DND-41 (cell line): ENCODE measurements around the gene RPP14.
"Not testable (repeated sequence)": the region's sequence is repeated elsewhere in the genome, so short reads cannot be mapped to it uniquely, and the experiment has no call there.

Experiments used
- ATAC-seq: fragments of 200-7000 bp; cut with Tn5 transposase; 3 replicates; pipeline ENCODE4 v1.9.1; 2021; ENCODE audit warnings: low read depth; ENCODE audit not compliant: insufficient read depth
- DNase-seq: peaks from one replicate; pipeline ENCODE4 v3.0.0-alpha.2; 2020
- H2AFZ ChIP-seq: 2 replicates; pipeline ENCODE4 v1.6.0; 2012; ENCODE audit warnings: low read depth, low read length
- H3K27ac ChIP-seq: 2 replicates; pipeline ENCODE4 v1.5.1; 2012; ENCODE audit warnings: low read length, inconsistent platforms
- H3K27me3 ChIP-seq: fragments of 200-600 bp; sonication (generic); 2 replicates; pipeline ENCODE4 v1.6.0; 2012; ENCODE audit warnings: low read length, mild to moderate bottlenecking, inconsistent platforms; ENCODE audit not compliant: insufficient read depth, poor library complexity
- H3K36me3 ChIP-seq: 2 replicates; pipeline ENCODE4 v1.5.1; 2012; ENCODE audit warnings: low read length, inconsistent platforms; ENCODE audit not compliant: insufficient read depth
- H3K4me1 ChIP-seq: 2 replicates; pipeline ENCODE4 v1.5.1; 2012; ENCODE audit warnings: mild to moderate bottlenecking, low read length; ENCODE audit not compliant: insufficient read depth
- H3K4me2 ChIP-seq: 2 replicates; pipeline ENCODE4 v1.6.0; 2012; ENCODE audit warnings: mild to moderate bottlenecking, moderate library complexity, low read length, inconsistent platforms; ENCODE audit not compliant: insufficient read depth
- H3K4me3 ChIP-seq, 2 experiments: fragments of 200-600 bp in 1 of 2; shearing (Covaris generic) in 1 of 2; 2 replicates each; pipeline ENCODE4 v1.5.1; 2012 to 2016; ENCODE audit warnings: inconsistent platforms in 2 of 2, low read length in 2 of 2, mild to moderate bottlenecking in 2 of 2, low read depth in 1 of 2, moderate library complexity in 1 of 2
- H3K79me2 ChIP-seq: 2 replicates; pipeline ENCODE4 v1.6.0; 2012; ENCODE audit warnings: low read length, inconsistent platforms; ENCODE audit not compliant: insufficient read depth
- H3K9ac ChIP-seq: 2 replicates; pipeline ENCODE4 v1.6.0; 2012; ENCODE audit warnings: low read depth, mild to moderate bottlenecking, inconsistent platforms, low read length, moderate library complexity
- H3K9me3 ChIP-seq: 2 replicates; pipeline ENCODE4 v1.5.1; 2012; ENCODE audit warnings: low read length, moderate library complexity, mild to moderate bottlenecking, inconsistent platforms; ENCODE audit not compliant: insufficient read depth, severe bottlenecking
- H4K20me1 ChIP-seq: 2 replicates; pipeline ENCODE4 v1.6.0; 2012; ENCODE audit warnings: low read length; ENCODE audit not compliant: insufficient read depth
- EZH2 ChIP-seq: IDR thresholded peaks from 3 replicates; pipeline ENCODE4 v1.6.1; 2012; ENCODE audit warnings: borderline replicate concordance, low read depth, mild to moderate bottlenecking, moderate library complexity, low read length, inconsistent platforms; ENCODE audit not compliant: severe bottlenecking
- TF ChIP-seq, protein P1 (sequence below): IDR thresholded peaks from 2 replicates; pipeline ENCODE4 v1.5.1; 2012; ENCODE audit warnings: borderline replicate concordance, low read length, moderate library complexity, mild to moderate bottlenecking; ENCODE audit not compliant: poor library complexity, severe bottlenecking; ENCODE audit errors: extremely low read depth

RPP14 gene

GRCh38 chr3:58336135-58336882 is 30.3 kb downstream of the RPP14 start:
- TF ChIP-seq, protein P1, sequence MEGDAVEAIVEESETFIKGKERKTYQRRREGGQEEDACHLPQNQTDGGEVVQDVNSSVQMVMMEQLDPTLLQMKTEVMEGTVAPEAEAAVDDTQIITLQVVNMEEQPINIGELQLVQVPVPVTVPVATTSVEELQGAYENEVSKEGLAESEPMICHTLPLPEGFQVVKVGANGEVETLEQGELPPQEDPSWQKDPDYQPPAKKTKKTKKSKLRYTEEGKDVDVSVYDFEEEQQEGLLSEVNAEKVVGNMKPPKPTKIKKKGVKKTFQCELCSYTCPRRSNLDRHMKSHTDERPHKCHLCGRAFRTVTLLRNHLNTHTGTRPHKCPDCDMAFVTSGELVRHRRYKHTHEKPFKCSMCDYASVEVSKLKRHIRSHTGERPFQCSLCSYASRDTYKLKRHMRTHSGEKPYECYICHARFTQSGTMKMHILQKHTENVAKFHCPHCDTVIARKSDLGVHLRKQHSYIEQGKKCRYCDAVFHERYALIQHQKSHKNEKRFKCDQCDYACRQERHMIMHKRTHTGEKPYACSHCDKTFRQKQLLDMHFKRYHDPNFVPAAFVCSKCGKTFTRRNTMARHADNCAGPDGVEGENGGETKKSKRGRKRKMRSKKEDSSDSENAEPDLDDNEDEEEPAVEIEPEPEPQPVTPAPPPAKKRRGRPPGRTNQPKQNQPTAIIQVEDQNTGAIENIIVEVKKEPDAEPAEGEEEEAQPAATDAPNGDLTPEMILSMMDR, result no peak
- TF ChIP-seq EZH2, result no peak
- H3K4me1 ChIP-seq, result peaks cover 53% of the 10 kb centered on the region
- H3K79me2 ChIP-seq, result peaks cover 84% of the 10 kb centered on the region
- no peak for ATAC-seq
- peaks cover 39% of the 10 kb centered on the region for H3K36me3 ChIP-seq
- no peaks in the 10 kb centered on the region for H3K9me3 ChIP-seq
- H4K20me1 ChIP-seq, result peaks cover 1% of the 10 kb centered on the region; the same call in 1 of the 2 replicates
- H3K27ac ChIP-seq, result peak overlapping the region; percentile 58
- 0 out of 2 replicates have a peak overlapping the region, but pooled peaks have one; percentile 4 for H3K9ac ChIP-seq
- no peak for DNase-seq
- H3K4me3 ChIP-seq, result no peak overlapping the region
- H3K27me3 ChIP-seq, result no peaks in the 10 kb centered on the region
- peak overlapping the region; percentile 29; the same call in 1 of the 2 replicates for H3K4me2 ChIP-seq
- H2AFZ ChIP-seq, result no peak overlapping the region

- Histone ChIP-seq H3K4me3 (no peak overlapping the region; a peak in 1 of 4 replicates), H3K9me3 (no peaks in the 10 kb centered on the region), H3K27ac (peak overlapping the region; percentile 61), H3K79me2 (peaks cover 93% of the 10 kb centered on the region), H3K4me1 (peaks cover 48% of the 10 kb centered on the region), H3K36me3 (peaks cover 42% of the 10 kb centered on the region), H4K20me1 (peaks cover 2% of the 10 kb centered on the region; the same call in 1 of the 2 replicates), H3K9ac (no peak overlapping the region; the same call in 1 of the 2 replicates), H2AFZ (no peak overlapping the region), H3K4me2 (peak overlapping the region; percentile 29; the same call in 1 of the 2 replicates), H3K27me3 (no peaks in the 10 kb centered on the region)
- DNase-seq (no peak), ATAC-seq (no peak)
- TF ChIP-seq, protein P1, result no peak
- no peak for TF ChIP-seq EZH2
These were observed 31.1 kb downstream of the RPP14 start for GRCh38 chr3:58337190-58337589.

- Histone ChIP-seq H3K4me1 (peaks cover 44% of the 10 kb centered on the region), H3K79me2 (peaks cover 98% of the 10 kb centered on the region), H3K36me3 (peaks cover 57% of the 10 kb centered on the region)
- not testable (repeated sequence) for H4K20me1 ChIP-seq, H3K27ac ChIP-seq, H3K27me3 ChIP-seq, H3K9ac ChIP-seq, ATAC-seq, H3K4me2 ChIP-seq, DNase-seq, H3K4me3 ChIP-seq, H3K9me3 ChIP-seq, H2AFZ ChIP-seq
These were observed 33.1 kb downstream of the RPP14 start for GRCh38 chr3:58339146-58339545.

- no peak for ATAC-seq
- H3K79me2 ChIP-seq, result peaks cover 98% of the 10 kb centered on the region
- no peaks in the 10 kb centered on the region for H3K27me3 ChIP-seq
- H2AFZ ChIP-seq, result no peak overlapping the region
- no peak overlapping the region for H3K4me2 ChIP-seq
- H3K9me3 ChIP-seq, result no peaks in the 10 kb centered on the region
- H3K36me3 ChIP-seq, result peaks cover 62% of the 10 kb centered on the region
- peak overlapping the region; percentile 59 for H3K27ac ChIP-seq
- peaks cover 36% of the 10 kb centered on the region for H3K4me1 ChIP-seq
- no peak overlapping the region for H3K9ac ChIP-seq
- DNase-seq, result no peak
- H3K4me3 ChIP-seq, result no peak overlapping the region
- H4K20me1 ChIP-seq, result peaks cover 7% of the 10 kb centered on the region; the same call in 1 of the 2 replicates
- TF ChIP-seq, protein P1, result no peak
- TF ChIP-seq EZH2, result no peak
These were observed 34.7 kb downstream of the RPP14 start for GRCh38 chr3:58340594-58341244.
